Right atrium auricular region (tissue), 2 donors: ENCODE data around the gene SHC4. TPM values are rescaled to one million over a fixed set of nuclear protein-coding genes. Genes with fewer than 3 reads are reported as not detected.
"Not testable (repeated sequence)": the region's sequence is repeated elsewhere in the genome, so short reads cannot be mapped to it uniquely, and the experiment has no call there.

Experiments
- DNase-seq: peaks from one replicate; pipeline ENCODE4 v3.0.0-alpha.2; 2019; ENCODE audit warnings: low spot score
- H3K27ac ChIP-seq, 2 donors: fragments of 200-600 bp; sonication (generic); 1 replicate in 1 of 2; 2 replicates in 1 of 2; pipeline ENCODE4 v1.5.1; 2016 to 2019
- H3K27me3 ChIP-seq, 2 donors: fragments of 200-600 bp; sonication (generic); one replicate each; pipeline versions ENCODE4 v1.5.1 to v1.6.0; 2017 to 2019
- H3K36me3 ChIP-seq: fragments of 200-600 bp; sonication (generic); one replicate; pipeline ENCODE4 v1.5.1; 2016
- H3K4me1 ChIP-seq, 2 donors: fragments of 200-600 bp; sonication (generic); one replicate each; pipeline versions ENCODE4 v1.5.1 to v1.6.0; 2017 to 2019
- H3K4me3 ChIP-seq, 2 donors: fragments of 200-600 bp; sonication (generic); 1 replicate in 1 of 2; 2 replicates in 1 of 2; pipeline ENCODE4 v1.5.1; 2017 to 2019; ENCODE audit warnings: mild to moderate bottlenecking in 1 of 2, moderate library complexity in 1 of 2
- H3K9me3 ChIP-seq, 2 donors: fragments of 200-600 bp; sonication (generic); one replicate each; pipeline ENCODE4 v1.5.1; 2019
- CTCF ChIP-seq, 2 donors: fragments of 200-600 bp; sonication (generic); IDR thresholded peaks; one replicate each; pipeline ENCODE4 v1.5.1; 2019; ENCODE audit warnings: antibody characterized with exemption in 2 of 2
- total RNA-seq, 2 donors: library from RNA; depleted of rRNA; stranded (reverse); fragments of >200 nt; gene quantifications; one replicate each; pipeline ENCODE4 v1.1.0, GENCODE V29; 2016

The SHC4 gene
- total RNA-seq, 2 donors from 2014 or later, result 4.9 to 5.3 TPM

GRCh38 chr15:48798319-48798718 lies 165.4 kb downstream of the SHC4 start:
- Histone ChIP-seq H3K27ac (peak overlapping the region in 1 of 2 donors; percentile 50), H3K9me3 (no peaks in the 10 kb centered on the region), H3K4me1 (no peaks in the 10 kb centered on the region), H3K36me3 (no peaks in the 10 kb centered on the region), H3K27me3 (no peaks in the 10 kb centered on the region), H3K4me3 (no peak overlapping the region)
- DNase-seq, result no peak
- TF ChIP-seq CTCF (IDR thresholded peaks at IDR 0.05), result no peak

- Histone ChIP-seq H3K4me1 (no peaks in the 10 kb centered on the region), H3K27me3 (no peaks in the 10 kb centered on the region), H3K27ac (peak overlapping the region; percentile 20 to 50), H3K36me3 (no peaks in the 10 kb centered on the region), H3K9me3 (no peaks in the 10 kb centered on the region), H3K4me3 (no peak overlapping the region)
- TF ChIP-seq CTCF (IDR thresholded peaks at IDR 0.05), result no peak
- DNase-seq, result no peak
Observed at GRCh38 chr15:48796930-48797329, 166.8 kb downstream of the SHC4 start.

- no peak for DNase-seq
- no peak for TF ChIP-seq CTCF (IDR thresholded peaks at IDR 0.05)
- Histone ChIP-seq H3K4me1 (no peaks in the 10 kb centered on the region), H3K27me3 (no peaks in the 10 kb centered on the region), H3K36me3 (no peaks in the 10 kb centered on the region), H3K9me3 (no peaks in the 10 kb centered on the region), H3K4me3 (no peak overlapping the region), H3K27ac (peak overlapping the region; percentile 20 to 50)
Observed at GRCh38 chr15:48796521-48796920, 167.2 kb downstream of the SHC4 start.

GRCh38 chr15:48795901-48796300 lies 167.8 kb downstream of the SHC4 start:
- no peaks in the 10 kb centered on the region for H3K36me3 ChIP-seq
- peak overlapping the region in 1 of 2 donors; percentile 12 for H3K27ac ChIP-seq
- no peaks in the 10 kb centered on the region for H3K27me3 ChIP-seq
- no peak overlapping the region for H3K4me3 ChIP-seq
- H3K9me3 ChIP-seq, result no peaks in the 10 kb centered on the region
- DNase-seq, result no peak
- no peaks in the 10 kb centered on the region for H3K4me1 ChIP-seq
- no peak for TF ChIP-seq CTCF (IDR thresholded peaks at IDR 0.05)

GRCh38 chr15:48794697-48795134 lies 169.0 kb downstream of the SHC4 start:
- H3K9me3 ChIP-seq, result no peaks in the 10 kb centered on the region
- peak overlapping the region; percentile 6 to 38 for H3K27ac ChIP-seq
- no peaks in the 10 kb centered on the region for H3K36me3 ChIP-seq
- no peak for DNase-seq
- H3K4me1 ChIP-seq, result no peaks in the 10 kb centered on the region
- no peak overlapping the region for H3K4me3 ChIP-seq
- TF ChIP-seq CTCF (IDR thresholded peaks at IDR 0.05), result no peak
- no peaks in the 10 kb centered on the region for H3K27me3 ChIP-seq

GRCh38 chr15:48792408-48792807 lies 171.3 kb downstream of the SHC4 start:
- DNase-seq, result no peak
- Histone ChIP-seq H3K27me3 (no peaks in the 10 kb centered on the region), H3K27ac (no peak overlapping the region), H3K4me1 (no peaks in the 10 kb centered on the region), H3K36me3 (no peaks in the 10 kb centered on the region), H3K9me3 (no peaks in the 10 kb centered on the region), H3K4me3 (no peak overlapping the region)
- TF ChIP-seq CTCF (IDR thresholded peaks at IDR 0.05), result no peak

- not testable (repeated sequence) for H3K9me3 ChIP-seq, H3K27ac ChIP-seq, H3K27me3 ChIP-seq, H3K36me3 ChIP-seq, DNase-seq, H3K4me1 ChIP-seq
- peak overlapping the region in 1 of 2 donors; percentile 16 for H3K4me3 ChIP-seq
Observed at GRCh38 chr15:48790466-48791115, 173.1 kb downstream of the SHC4 start.
